ENCODE results near the gene STK25. TPM values are rescaled to one million over a fixed set of nuclear protein-coding genes. Genes with fewer than 3 reads are reported as not detected.

Gene STK25
- total and polyA plus RNA-seq, 2 donors (not counting 1 experiment from before 2014, with no cell fraction given): 183 to 378 TPM

- 62% methylated on average over 17 of the region's 21 CpGs for WGBS (ENCODE audit: insufficient coverage)
- ATAC-seq (ENCODE audit: low read depth) (no peak), DNase-seq (no peak)
- Mint-ChIP-seq H3K27me3 (peaks cover 38% of the 10 kb centered on the region), H3K4me3 (no peak overlapping the region), H3K9me3 (ENCODE audit: insufficient read depth) (no peaks in the 10 kb centered on the region), H3K4me1 (no peaks in the 10 kb centered on the region), H3K27ac (no peak overlapping the region)
- H3K27ac ChIP-seq (ENCODE audit: low read length in 2 of 2): no peak overlapping the region
- H3K36me3 ChIP-seq (replicated peaks in 1 of 2; ENCODE audit: control extremely low read depth in 1 of 2, control insufficient read depth in 1 of 2, extremely low read depth in 1 of 2, insufficient read depth in 2 of 2, low read length in 1 of 2): no peaks in the 10 kb centered on the region
- CTCF ChIA-PET: no interaction called here
- POLR2A ChIA-PET: no interaction called here
- H2AFZ ChIP-seq (ENCODE audit: insufficient read depth, low read depth, low read length, poor library complexity, severe bottlenecking): no peak overlapping the region
- no peak overlapping the region for H3K4me3 ChIP-seq (ENCODE audit: control extremely low read depth in 1 of 5, extremely low read depth in 1 of 5, insufficient read depth in 1 of 5, low read depth in 2 of 5, low read length in 4 of 5)
- no peaks in the 10 kb centered on the region for H3K4me1 ChIP-seq (ENCODE audit: control insufficient read depth in 2 of 2, insufficient read depth in 2 of 2, low read length in 2 of 2)
- no peaks in the 10 kb centered on the region for H3K79me2 ChIP-seq (ENCODE audit: control insufficient read depth, insufficient read depth, low read length)
- H3K9ac ChIP-seq (ENCODE audit: low read length): no peak overlapping the region
- no peak for TF ChIP-seq EZH2 (IDR thresholded peaks at IDR 0.05; ENCODE audit: borderline replicate concordance, insufficient read depth, low read depth, low read length, poor library complexity, severe bottlenecking)
- TF ChIP-seq, protein P1, sequence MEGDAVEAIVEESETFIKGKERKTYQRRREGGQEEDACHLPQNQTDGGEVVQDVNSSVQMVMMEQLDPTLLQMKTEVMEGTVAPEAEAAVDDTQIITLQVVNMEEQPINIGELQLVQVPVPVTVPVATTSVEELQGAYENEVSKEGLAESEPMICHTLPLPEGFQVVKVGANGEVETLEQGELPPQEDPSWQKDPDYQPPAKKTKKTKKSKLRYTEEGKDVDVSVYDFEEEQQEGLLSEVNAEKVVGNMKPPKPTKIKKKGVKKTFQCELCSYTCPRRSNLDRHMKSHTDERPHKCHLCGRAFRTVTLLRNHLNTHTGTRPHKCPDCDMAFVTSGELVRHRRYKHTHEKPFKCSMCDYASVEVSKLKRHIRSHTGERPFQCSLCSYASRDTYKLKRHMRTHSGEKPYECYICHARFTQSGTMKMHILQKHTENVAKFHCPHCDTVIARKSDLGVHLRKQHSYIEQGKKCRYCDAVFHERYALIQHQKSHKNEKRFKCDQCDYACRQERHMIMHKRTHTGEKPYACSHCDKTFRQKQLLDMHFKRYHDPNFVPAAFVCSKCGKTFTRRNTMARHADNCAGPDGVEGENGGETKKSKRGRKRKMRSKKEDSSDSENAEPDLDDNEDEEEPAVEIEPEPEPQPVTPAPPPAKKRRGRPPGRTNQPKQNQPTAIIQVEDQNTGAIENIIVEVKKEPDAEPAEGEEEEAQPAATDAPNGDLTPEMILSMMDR (IDR thresholded peaks at IDR 0.05): no peak
- no peaks in the 10 kb centered on the region for H4K20me1 ChIP-seq (ENCODE audit: control insufficient read depth, insufficient read depth, low read length, poor library complexity, severe bottlenecking)
- no peak overlapping the region for H3K4me2 ChIP-seq (replicated peaks; ENCODE audit: low read depth, low read length, poor library complexity, severe bottlenecking)
- H3K9me3 ChIP-seq (ENCODE audit: control extremely low read depth in 1 of 3, control insufficient read depth in 2 of 3, insufficient read depth in 1 of 3, low read length in 2 of 3): peaks cover 0 to 13% (median 2%) of the 10 kb centered on the region in 3 donors
- intact Hi-C loops (cut with micrococcal nuclease): no loop called here
- peaks cover 0 to 39% (median 3%) of the 10 kb centered on the region in 4 experiments for H3K27me3 ChIP-seq (replicated peaks in 1 of 4; ENCODE audit: control extremely low read depth in 1 of 4, control insufficient read depth in 3 of 4, insufficient read depth in 4 of 4, low read length in 3 of 4)
Observed at GRCh38 chr2:241550616-241551580, 42.5 kb upstream of the STK25 start.

GRCh38 chr2:241548451-241548835 lies 40.1 kb upstream of the STK25 start:
- H2AFZ ChIP-seq (ENCODE audit: insufficient read depth, low read depth, low read length, poor library complexity, severe bottlenecking): no peak overlapping the region
- H3K9me3 ChIP-seq (ENCODE audit: control extremely low read depth in 1 of 3, control insufficient read depth in 2 of 3, insufficient read depth in 1 of 3, low read length in 2 of 3): peaks cover 0 to 1% (median 0%) of the 10 kb centered on the region in 3 donors
- 95% methylated on average over 3 of the region's 3 CpGs for WGBS (ENCODE audit: insufficient coverage)
- POLR2A ChIA-PET: no interaction called here
- H4K20me1 ChIP-seq (ENCODE audit: control insufficient read depth, insufficient read depth, low read length, poor library complexity, severe bottlenecking): no peaks in the 10 kb centered on the region
- H3K36me3 ChIP-seq (replicated peaks in 1 of 2; ENCODE audit: control extremely low read depth in 1 of 2, control insufficient read depth in 1 of 2, extremely low read depth in 1 of 2, insufficient read depth in 2 of 2, low read length in 1 of 2): no peaks in the 10 kb centered on the region
- no peaks in the 10 kb centered on the region for H3K4me1 ChIP-seq (ENCODE audit: control insufficient read depth in 2 of 2, insufficient read depth in 2 of 2, low read length in 2 of 2)
- H3K27ac Mint-ChIP-seq: no peak overlapping the region
- peaks cover 0 to 43% (median 6%) of the 10 kb centered on the region in 4 experiments for H3K27me3 ChIP-seq (replicated peaks in 1 of 4; ENCODE audit: control extremely low read depth in 1 of 4, control insufficient read depth in 3 of 4, insufficient read depth in 4 of 4, low read length in 3 of 4)
- H3K4me1 Mint-ChIP-seq: no peaks in the 10 kb centered on the region
- H3K4me3 Mint-ChIP-seq: no peak overlapping the region
- H3K4me3 ChIP-seq (ENCODE audit: control extremely low read depth in 1 of 5, extremely low read depth in 1 of 5, insufficient read depth in 1 of 5, low read depth in 2 of 5, low read length in 4 of 5): no peak overlapping the region
- no peaks in the 10 kb centered on the region for H3K9me3 Mint-ChIP-seq (ENCODE audit: insufficient read depth)
- no peak overlapping the region for H3K4me2 ChIP-seq (replicated peaks; ENCODE audit: low read depth, low read length, poor library complexity, severe bottlenecking)
- intact Hi-C loops (cut with micrococcal nuclease): no loop called here
- CTCF ChIA-PET: no interaction called here
- no peak overlapping the region for H3K27ac ChIP-seq (ENCODE audit: low read length in 2 of 2)
- TF ChIP-seq, protein P1 (IDR thresholded peaks at IDR 0.05): no peak
- no peak for TF ChIP-seq EZH2 (IDR thresholded peaks at IDR 0.05; ENCODE audit: borderline replicate concordance, insufficient read depth, low read depth, low read length, poor library complexity, severe bottlenecking)
- ATAC-seq (ENCODE audit: low read depth) (no peak), DNase-seq (no peak)
- peaks cover 28% of the 10 kb centered on the region for H3K27me3 Mint-ChIP-seq
- H3K79me2 ChIP-seq (ENCODE audit: control insufficient read depth, insufficient read depth, low read length): no peaks in the 10 kb centered on the region
- no peak overlapping the region for H3K9ac ChIP-seq (ENCODE audit: low read length)
